HepG2 (cell line): ENCODE data around the gene FAHD2A. TPM values are rescaled to one million over a fixed set of nuclear protein-coding genes. Genes with fewer than 3 reads are reported as not detected.
A peak's percentile ranks its signal among the peaks of the same experiment; 100 is the strongest.

Experiments
- CENPT ChIP-seq: sonication (generic); formaldehyde crosslinking; IDR thresholded peaks from 2 replicates; pipeline ENCODE4 v1.8.0; 2022; ENCODE audit warnings: low read depth, mild to moderate bottlenecking, moderate library complexity, missing genetic modification reagents
- ERF ChIP-seq: IDR thresholded peaks from 2 replicates; pipeline ENCODE4 v1.6.1; 2018; ENCODE audit warnings: missing biosample characterization, missing genetic modification reagents
- ETV5 ChIP-seq: IDR thresholded peaks from 2 replicates; pipeline ENCODE4 v1.6.1; 2018; ENCODE audit warnings: missing biosample characterization, missing genetic modification reagents, inconsistent platforms, borderline replicate concordance
- FLYWCH1 ChIP-seq: sonication (generic); formaldehyde crosslinking; IDR thresholded peaks from 2 replicates; pipeline ENCODE4 v1.8.1; 2023; ENCODE audit warnings: mild to moderate bottlenecking, missing genetic modification reagents
- JUN ChIP-seq: sonication (generic); formaldehyde crosslinking; IDR thresholded peaks from 2 replicates; pipeline ENCODE4 v1.4.0; 2020; ENCODE audit warnings: mild to moderate bottlenecking, missing genetic modification reagents
- KDM6A ChIP-seq: IDR thresholded peaks from 2 replicates; pipeline ENCODE4 v1.6.1; 2016; ENCODE audit warnings: low read depth
- MIER2 ChIP-seq: IDR thresholded peaks from 2 replicates; pipeline ENCODE4 v1.6.1; 2016; ENCODE audit warnings: missing biosample characterization, missing genetic modification reagents
- PHF5A ChIP-seq: IDR thresholded peaks from one replicate; pipeline ENCODE4 v1.6.1; 2018; ENCODE audit warnings: low read depth, missing genetic modification reagents; ENCODE audit not compliant: unreplicated experiment
- PLRG1 ChIP-seq: fragments of 450-650 bp; conservative IDR thresholded peaks from 2 replicates; pipeline ENCODE4 v1.6.1; 2016
- RBAK ChIP-seq: sonication (generic); formaldehyde crosslinking; IDR thresholded peaks from 2 replicates; pipeline ENCODE4 v1.5.1; 2020; ENCODE audit warnings: mild to moderate bottlenecking, missing genetic modification reagents
- RBM22 ChIP-seq: fragments of 200-400 bp; formaldehyde crosslinking; optimal IDR thresholded peaks from 2 replicates; pipeline ENCODE3; 2017; ENCODE audit warnings: mild to moderate bottlenecking, low read length, moderate library complexity
- RXRA ChIP-seq: sonication (generic); formaldehyde crosslinking; IDR thresholded peaks from 2 replicates; pipeline ENCODE4 v1.5.1; 2020; ENCODE audit warnings: missing genetic modification reagents
- SMAD9 ChIP-seq: sonication (generic); formaldehyde crosslinking; IDR thresholded peaks from 2 replicates; pipeline ENCODE4 v1.5.1; 2020; ENCODE audit warnings: mild to moderate bottlenecking, missing genetic modification reagents
- SMC3 ChIP-seq: IDR thresholded peaks from 2 replicates; pipeline ENCODE4 v1.6.1; 2011; ENCODE audit warnings: low read length, improper control_type of control experiment
- SP1 ChIP-seq, 2 experiments: fragments of 450-650 bp in 1 of 2; sonication (generic) in 1 of 2; formaldehyde crosslinking in 1 of 2; IDR thresholded peaks; 2 replicates each; pipeline versions ENCODE4 v1.4.0 to v1.6.1; 2016 to 2020; ENCODE audit warnings: missing genetic modification reagents in 1 of 2
- U2AF1 ChIP-seq: fragments of 200-400 bp; formaldehyde crosslinking; optimal IDR thresholded peaks from 2 replicates; pipeline ENCODE3; 2017; ENCODE audit warnings: mild to moderate bottlenecking, low read depth, low read length
- YEATS2 ChIP-seq: sonication (generic); formaldehyde crosslinking; IDR thresholded peaks from 2 replicates; pipeline ENCODE4 v1.4.0; 2020; ENCODE audit warnings: missing genetic modification reagents, borderline replicate concordance
- ZC3H4 ChIP-seq: sonication (generic); formaldehyde crosslinking; IDR thresholded peaks from 2 replicates; pipeline ENCODE4 v1.4.0; 2020; ENCODE audit warnings: missing genetic modification reagents, borderline replicate concordance
- ZFP1 ChIP-seq: IDR thresholded peaks from 2 replicates; pipeline ENCODE4 v1.6.1; 2016
- ZFY ChIP-seq: sonication (generic); formaldehyde crosslinking; IDR thresholded peaks from 2 replicates; pipeline ENCODE4 v1.4.0; 2020; ENCODE audit warnings: missing genetic modification reagents
- ZKSCAN5 ChIP-seq: sonication (generic); formaldehyde crosslinking; IDR thresholded peaks from 2 replicates; pipeline ENCODE4 v1.5.1; 2020; ENCODE audit warnings: mild to moderate bottlenecking, missing genetic modification reagents
- ZNF17 ChIP-seq: sonication (generic); formaldehyde crosslinking; IDR thresholded peaks from 2 replicates; pipeline ENCODE4 v1.5.0; 2020; ENCODE audit warnings: mild to moderate bottlenecking, missing genetic modification reagents
- ZNF207 ChIP-seq: fragments of 450-650 bp; IDR thresholded peaks from 2 replicates; pipeline ENCODE4 v1.6.1; 2016; ENCODE audit warnings: antibody characterized with exemption, borderline replicate concordance
- ZNF333 ChIP-seq: sonication (generic); formaldehyde crosslinking; IDR thresholded peaks from 2 replicates; pipeline ENCODE4 v1.4.0; 2020; ENCODE audit warnings: mild to moderate bottlenecking, missing genetic modification reagents, borderline replicate concordance
- ZNF383 ChIP-seq: sonication (generic); formaldehyde crosslinking; IDR thresholded peaks from 2 replicates; pipeline ENCODE4 v1.4.0; 2020; ENCODE audit warnings: missing genetic modification reagents, mild to moderate bottlenecking, borderline replicate concordance
- ZNF550 ChIP-seq: sonication (generic); formaldehyde crosslinking; IDR thresholded peaks from 2 replicates; pipeline ENCODE4 v1.4.0; 2020; ENCODE audit warnings: mild to moderate bottlenecking, missing genetic modification reagents, borderline replicate concordance
- ZNF652 ChIP-seq: IDR thresholded peaks from 2 replicates; pipeline ENCODE4 v1.6.1; 2016; ENCODE audit warnings: low read depth, borderline replicate concordance
- ZNF709 ChIP-seq: sonication (generic); formaldehyde crosslinking; IDR thresholded peaks from 2 replicates; pipeline ENCODE4 v1.5.0; 2020; ENCODE audit warnings: mild to moderate bottlenecking, missing genetic modification reagents
- polyA plus RNA-seq, 8 experiments: library from polyadenylated mRNA; depleted of rRNA in 3 of 8; stranded (reverse) in 7 of 8; unstranded in 1 of 8; fragments of >200 nt; fragmentation: Illumina TruSeq in 4 of 8; extraction: Trizol in 4 of 8; gene quantifications; 2 replicates each; pipeline versions ENCODE4 v1.2.1 to v1.2.3, GENCODE V29; 2011 to 2016; ENCODE audit warnings: low read depth in 4 of 8, missing spikeins in 1 of 8, mixed read lengths in 1 of 8; ENCODE audit not compliant: insufficient read depth in 1 of 8
- total RNA-seq, 5 experiments: library from RNA; depleted of rRNA; stranded (reverse); fragments of >200 nt; fragmentation: Illumina TruSeq; extraction: Trizol; gene quantifications; 2 replicates each; pipeline ENCODE4 v1.2.3, GENCODE V29; 2016; ENCODE audit warnings: low read depth in 1 of 5
- TF ChIP-seq, protein P1 (sequence below): sonication (generic); formaldehyde crosslinking; IDR thresholded peaks from 2 replicates; pipeline ENCODE4 v1.5.1; 2020; ENCODE audit warnings: missing genetic modification reagents, mild to moderate bottlenecking, borderline replicate concordance
- TF ChIP-seq, protein P2 (sequence below): sonication (generic); formaldehyde crosslinking; IDR thresholded peaks from 2 replicates; pipeline ENCODE4 v1.8.1; 2023; ENCODE audit warnings: mild to moderate bottlenecking, moderate library complexity, missing genetic modification reagents
- TF ChIP-seq, protein P3 (sequence below): sonication (generic); formaldehyde crosslinking; IDR thresholded peaks from 2 replicates; pipeline ENCODE4 v1.8.1; 2023; ENCODE audit warnings: missing genetic modification reagents, mild to moderate bottlenecking, borderline replicate concordance

The FAHD2A gene
- total and polyA plus RNA-seq, 2 of the 13 experiments (the other 11 are each of a cell fraction or from before 2014, with no cell fraction given): 34.0 to 44.2 TPM

DNA sequence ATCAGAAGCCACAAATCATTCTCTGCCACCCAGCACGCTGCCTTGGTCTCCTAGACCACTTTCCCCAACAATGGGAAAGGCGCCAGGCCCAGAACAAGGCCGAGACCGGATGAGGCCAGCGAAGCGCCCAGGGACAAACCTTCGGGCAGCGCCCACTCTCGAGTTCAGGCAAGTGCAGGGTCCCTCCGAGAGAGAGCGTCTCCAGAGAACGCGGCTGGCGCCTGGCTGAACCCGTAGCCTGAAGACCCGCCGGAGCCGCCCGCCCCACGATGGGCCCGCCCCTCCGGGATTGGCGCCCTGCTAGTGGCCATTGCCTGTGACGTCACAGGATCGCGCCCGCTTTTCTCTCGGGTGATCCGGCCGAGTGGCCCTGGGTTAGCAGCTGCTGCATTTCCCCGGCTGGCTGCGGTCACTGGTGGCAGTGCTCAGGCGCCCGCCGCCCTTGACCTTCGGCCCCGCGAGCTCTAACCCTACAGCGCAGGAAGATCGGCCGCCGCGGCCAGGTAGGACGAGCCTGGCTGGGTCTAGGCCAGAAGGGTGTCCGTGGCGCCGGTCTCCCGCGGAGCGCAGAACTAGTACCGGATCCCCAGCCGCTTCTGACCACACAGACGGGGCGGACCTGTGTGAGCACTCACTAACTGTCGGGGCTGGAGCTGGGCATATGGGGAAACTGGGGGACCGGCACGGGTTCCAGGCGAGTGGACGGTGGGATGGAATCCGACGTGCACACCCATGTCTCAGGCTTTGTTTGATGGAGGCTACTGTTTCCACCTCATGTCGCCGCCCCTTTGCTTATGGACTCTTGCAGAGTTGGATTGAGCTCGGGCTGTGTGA is at the start of gene FAHD2A (continued):
- TF ChIP-seq, protein P1, sequence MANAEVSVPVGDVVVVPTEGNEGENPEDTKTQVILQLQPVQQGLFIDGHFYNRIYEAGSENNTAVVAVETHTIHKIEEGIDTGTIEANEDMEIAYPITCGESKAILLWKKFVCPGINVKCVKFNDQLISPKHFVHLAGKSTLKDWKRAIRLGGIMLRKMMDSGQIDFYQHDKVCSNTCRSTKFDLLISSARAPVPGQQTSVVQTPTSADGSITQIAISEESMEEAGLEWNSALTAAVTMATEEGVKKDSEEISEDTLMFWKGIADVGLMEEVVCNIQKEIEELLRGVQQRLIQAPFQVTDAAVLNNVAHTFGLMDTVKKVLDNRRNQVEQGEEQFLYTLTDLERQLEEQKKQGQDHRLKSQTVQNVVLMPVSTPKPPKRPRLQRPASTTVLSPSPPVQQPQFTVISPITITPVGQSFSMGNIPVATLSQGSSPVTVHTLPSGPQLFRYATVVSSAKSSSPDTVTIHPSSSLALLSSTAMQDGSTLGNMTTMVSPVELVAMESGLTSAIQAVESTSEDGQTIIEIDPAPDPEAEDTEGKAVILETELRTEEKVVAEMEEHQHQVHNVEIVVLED (CRISPR knock-in tag): peak; percentile 70; the same call in 1 of the 2 replicates
- TF ChIP-seq PHF5A (CRISPR knock-in tag) (no peak), ZNF709 (CRISPR knock-in tag) (no peak), ZNF383 (CRISPR knock-in tag) (no peak), ZFP1 (CRISPR knock-in tag) (peak; percentile 19; the same call in 1 of the 2 replicates), ZNF333 (peak; percentile 86), FLYWCH1 (CRISPR knock-in tag) (no peak), ZNF17 (CRISPR knock-in tag) (no peak), SP1 (IDR thresholded peaks at IDR 0.05) (no peak), SP1 (CRISPR knock-in tag; IDR thresholded peaks at IDR 0.05) (peak; percentile 84), PLRG1 (no peak), KDM6A (CRISPR knock-in tag) (no peak), RXRA (peak; percentile 74), ZFY (CRISPR knock-in tag) (peak; percentile 91), ZNF207 (no peak), ZKSCAN5 (CRISPR knock-in tag) (no peak), JUN (CRISPR knock-in tag) (no peak), ZNF550 (CRISPR knock-in tag) (peak; percentile 40; the same call in 1 of the 2 replicates), ERF (CRISPR knock-in tag) (peak; percentile 51; the same call in 1 of the 2 replicates), ZNF652 (no peak), ZC3H4 (0 out of 2 replicates have a peak, but pooled peaks have one; percentile 59), YEATS2 (CRISPR knock-in tag) (peak; percentile 75; the same call in 1 of the 2 replicates), RBM22 (no peak), RBAK (CRISPR knock-in tag) (0 out of 2 replicates have a peak, but pooled peaks have one; percentile 44), MIER2 (CRISPR knock-in tag) (no peak), U2AF1 (no peak), CENPT (CRISPR knock-in tag) (no peak), ETV5 (CRISPR knock-in tag) (no peak), SMAD9 (CRISPR knock-in tag) (no peak), SMC3 (no peak)
- TF ChIP-seq, protein P2, sequence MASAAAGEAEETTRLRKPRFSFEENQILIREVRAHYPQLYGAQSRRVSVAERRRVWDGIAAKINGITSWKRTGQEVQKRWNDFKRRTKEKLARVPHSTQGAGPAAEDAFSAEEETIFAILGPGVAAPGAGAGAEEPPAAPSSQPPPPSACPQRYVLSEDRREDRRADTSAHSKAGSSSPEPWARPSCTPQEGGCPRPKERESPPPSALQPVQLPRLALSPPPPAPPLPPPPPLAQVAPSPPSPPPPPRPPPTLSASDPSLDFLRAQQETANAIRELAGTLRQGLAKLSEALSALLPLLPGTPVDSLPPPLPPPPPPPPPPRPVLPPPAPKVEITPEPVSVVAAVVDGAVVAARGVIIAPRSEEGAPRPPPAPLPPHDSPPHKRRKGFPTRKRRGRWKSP (CRISPR knock-in tag): no peak
- TF ChIP-seq, protein P3, sequence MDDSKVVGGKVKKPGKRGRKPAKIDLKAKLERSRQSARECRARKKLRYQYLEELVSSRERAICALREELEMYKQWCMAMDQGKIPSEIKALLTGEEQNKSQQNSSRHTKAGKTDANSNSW (CRISPR knock-in tag): no peak
